ENCODE measurements around the gene LDB3. TPM values are rescaled to one million over a fixed set of nuclear protein-coding genes. Genes with fewer than 3 reads are reported as not detected.

Gene LDB3
- total and polyA plus RNA-seq, 11 donors: 165 to 1,759 (median 1,273) TPM

GRCh38 chr10:86646532-86646931 is 21.8 kb upstream of the LDB3 start:
- ATAC-seq: no peak
- Histone ChIP-seq H3K36me3 (no peaks in the 10 kb centered on the region), H3K4me1 (peaks cover 0 to 51% (median 23%) of the 10 kb centered on the region in 12 donors), H3K4me3 (no peak overlapping the region), H3K27ac (no peak overlapping the region), H3K9me3 (no peaks in the 10 kb centered on the region), H3K27me3 (no peaks in the 10 kb centered on the region)
- intact Hi-C loops (cut with DNase I): no loop called here
- 82 to 90% (median 86%) methylated on average over 5 of the region's 5 CpGs for WGBS, 4 donors
- DNase-seq: no peak
- TF ChIP-seq POLR2A (IDR thresholded peaks at IDR 0.05): no peak
- no peak for TF ChIP-seq CTCF (IDR thresholded peaks at IDR 0.05)

- Histone ChIP-seq H3K4me3 (no peak overlapping the region), H3K9me3 (no peaks in the 10 kb centered on the region), H3K27me3 (no peaks in the 10 kb centered on the region), H3K27ac (no peak overlapping the region), H3K36me3 (no peaks in the 10 kb centered on the region), H3K4me1 (peaks cover 0 to 55% (median 25%) of the 10 kb centered on the region in 12 donors)
- DNase-seq (no peak), ATAC-seq (no peak)
- intact Hi-C loops (cut with DNase I): no loop called here
- TF ChIP-seq POLR2A (IDR thresholded peaks at IDR 0.05) (no peak), CTCF (IDR thresholded peaks at IDR 0.05) (no peak)
- 81 to 85% (median 84%) methylated on average over 6 of the region's 6 CpGs for WGBS, 4 donors
Observed at GRCh38 chr10:86646933-86647332, 21.4 kb upstream of the LDB3 start.

GRCh38 chr10:86647773-86648703 is 20.3 kb upstream of the LDB3 start:
- H3K36me3 ChIP-seq: no peaks in the 10 kb centered on the region
- TF ChIP-seq POLR2A (IDR thresholded peaks at IDR 0.05): no peak
- TF ChIP-seq CTCF (IDR thresholded peaks at IDR 0.05): no peak
- peaks cover 0 to 55% (median 25%) of the 10 kb centered on the region in 12 donors for H3K4me1 ChIP-seq
- ATAC-seq: no peak
- peak in 1 of 5 donors; percentile 29 for DNase-seq
- H3K4me3 ChIP-seq: no peak overlapping the region
- no peaks in the 10 kb centered on the region for H3K9me3 ChIP-seq
- H3K27me3 ChIP-seq: no peaks in the 10 kb centered on the region
- 80 to 89% (median 86%) methylated on average over 8 to 13 of the region's 13 CpGs for WGBS, 4 donors
- intact Hi-C loops (cut with DNase I): no loop called here
- peak overlapping the region in 2 of 12 donors; percentile 5 to 9 for H3K27ac ChIP-seq

- Histone ChIP-seq H3K27ac (peak overlapping the region in 5 of 12 donors; percentile 5 to 42 (median 35)), H3K9me3 (no peaks in the 10 kb centered on the region), H3K4me3 (no peak overlapping the region), H3K36me3 (no peaks in the 10 kb centered on the region), H3K4me1 (peaks cover 0 to 52% (median 23%) of the 10 kb centered on the region in 12 donors), H3K27me3 (no peaks in the 10 kb centered on the region)
- TF ChIP-seq POLR2A (IDR thresholded peaks at IDR 0.05) (no peak), CTCF (IDR thresholded peaks at IDR 0.05) (no peak)
- WGBS, 4 donors: 43 to 54% (median 44%) methylated on average over 8 to 9 of the region's 9 CpGs
- intact Hi-C loops (cut with DNase I): no loop called here
- ATAC-seq: peak; percentile 49 to 73 (median 60)
- DNase-seq: peak in 4 of 5 donors; percentile 61 to 77 (median 72)
Observed at GRCh38 chr10:86648704-86649427, 19.4 kb upstream of the LDB3 start.

Measured in heart left ventricle (tissue), 16 donors.